ENCODE measurements around the gene MEX3A.

MEX3A gene

GRCh38 chr1:156100205-156100995, 18.1 kb upstream of the MEX3A start:
- TF ChIP-seq CTCF (IDR thresholded peaks at IDR 0.05; ENCODE audit: low read length) (no peak), EZH2phosphoT487 (IDR thresholded peaks at IDR 0.05; ENCODE audit: low read length) (no peak), EZH2 (optimal IDR thresholded peaks at IDR 0.05; ENCODE audit: low read depth, low read length) (no peak)
- Histone ChIP-seq H3K36me3 (replicated peaks; ENCODE audit: insufficient read depth, low read length) (no peaks in the 10 kb centered on the region), H3K9ac (ENCODE audit: low read length) (no peak overlapping the region), H3K4me3 (ENCODE audit: low read length) (no peak overlapping the region), H3K4me1 (ENCODE audit: low read length) (peaks cover 19% of the 10 kb centered on the region), H3K27me3 (replicated peaks; ENCODE audit: insufficient read depth, low read length) (no peaks in the 10 kb centered on the region), H2AFZ (ENCODE audit: low read length) (no peak overlapping the region), H4K20me1 (ENCODE audit: insufficient read depth, low read length) (no peaks in the 10 kb centered on the region), H3K4me2 (ENCODE audit: low read depth, low read length) (no peak overlapping the region), H3K9me2 (replicated peaks; ENCODE audit: insufficient read depth, low read length) (no peaks in the 10 kb centered on the region), H3F3A (ENCODE audit: insufficient read depth, low read length) (peaks cover 4% of the 10 kb centered on the region; the same call in 1 of the 2 replicates), H3K9me3 (replicated peaks; ENCODE audit: insufficient read depth, low read length) (no peaks in the 10 kb centered on the region), H3K79me2 (ENCODE audit: low read length) (no peaks in the 10 kb centered on the region), H3K27ac (ENCODE audit: low read length) (no peak overlapping the region)
- no peak for DNase-seq

GRCh38 chr1:156099282-156099681, 17.0 kb upstream of the MEX3A start:
- Histone ChIP-seq H3K9me2 (replicated peaks; ENCODE audit: insufficient read depth, low read length) (no peaks in the 10 kb centered on the region), H3K4me1 (ENCODE audit: low read length) (peaks cover 16% of the 10 kb centered on the region), H3K27ac (ENCODE audit: low read length) (no peak overlapping the region), H3K4me2 (ENCODE audit: low read depth, low read length) (no peak overlapping the region), H3K27me3 (replicated peaks; ENCODE audit: insufficient read depth, low read length) (no peaks in the 10 kb centered on the region), H3K79me2 (ENCODE audit: low read length) (no peaks in the 10 kb centered on the region), H3K36me3 (replicated peaks; ENCODE audit: insufficient read depth, low read length) (no peaks in the 10 kb centered on the region), H2AFZ (ENCODE audit: low read length) (no peak overlapping the region), H3K9me3 (replicated peaks; ENCODE audit: insufficient read depth, low read length) (no peaks in the 10 kb centered on the region), H3F3A (ENCODE audit: insufficient read depth, low read length) (peaks cover 4% of the 10 kb centered on the region; the same call in 1 of the 2 replicates), H4K20me1 (ENCODE audit: insufficient read depth, low read length) (no peaks in the 10 kb centered on the region), H3K9ac (ENCODE audit: low read length) (no peak overlapping the region), H3K4me3 (ENCODE audit: low read length) (no peak overlapping the region)
- DNase-seq = no peak
- no peak for TF ChIP-seq CTCF (IDR thresholded peaks at IDR 0.05; ENCODE audit: low read length)
- TF ChIP-seq EZH2 (optimal IDR thresholded peaks at IDR 0.05; ENCODE audit: low read depth, low read length) = no peak
- no peak for TF ChIP-seq EZH2phosphoT487 (IDR thresholded peaks at IDR 0.05; ENCODE audit: low read length)

- no peak overlapping the region for H2AFZ ChIP-seq (ENCODE audit: low read length)
- peaks cover 16% of the 10 kb centered on the region for H3K4me1 ChIP-seq (ENCODE audit: low read length)
- peaks cover 4% of the 10 kb centered on the region; the same call in 1 of the 2 replicates for H3F3A ChIP-seq (ENCODE audit: insufficient read depth, low read length)
- no peaks in the 10 kb centered on the region for H3K36me3 ChIP-seq (replicated peaks; ENCODE audit: insufficient read depth, low read length)
- H3K79me2 ChIP-seq (ENCODE audit: low read length) = no peaks in the 10 kb centered on the region
- no peaks in the 10 kb centered on the region for H3K9me2 ChIP-seq (replicated peaks; ENCODE audit: insufficient read depth, low read length)
- H3K4me3 ChIP-seq (ENCODE audit: low read length) = no peak overlapping the region
- no peaks in the 10 kb centered on the region for H4K20me1 ChIP-seq (ENCODE audit: insufficient read depth, low read length)
- TF ChIP-seq EZH2 (optimal IDR thresholded peaks at IDR 0.05; ENCODE audit: low read depth, low read length) = no peak
- TF ChIP-seq CTCF (IDR thresholded peaks at IDR 0.05; ENCODE audit: low read length) = no peak
- TF ChIP-seq EZH2phosphoT487 (IDR thresholded peaks at IDR 0.05; ENCODE audit: low read length) = no peak
- DNase-seq = no peak
- no peak overlapping the region for H3K9ac ChIP-seq (ENCODE audit: low read length)
- no peaks in the 10 kb centered on the region for H3K27me3 ChIP-seq (replicated peaks; ENCODE audit: insufficient read depth, low read length)
- no peak overlapping the region for H3K27ac ChIP-seq (ENCODE audit: low read length)
- no peak overlapping the region for H3K4me2 ChIP-seq (ENCODE audit: low read depth, low read length)
- no peaks in the 10 kb centered on the region for H3K9me3 ChIP-seq (replicated peaks; ENCODE audit: insufficient read depth, low read length)
Measured at GRCh38 chr1:156098784-156099183, 16.5 kb upstream of the MEX3A start.

Data from MM.1S (cell line).